Smooth muscle cell (in vitro differentiated cells): ENCODE results near the gene ATP6AP2. TPM values are rescaled to one million over a fixed set of nuclear protein-coding genes. Genes with fewer than 3 reads are reported as not detected.

Experiments used
- DNase-seq: peaks from one replicate; lab custom pipeline; 2025; ENCODE audit not compliant: unreplicated experiment; lab: John Stamatoyannopoulos, UW
- H2AFZ ChIP-seq: fragments of 200-600 bp; sonication (generic); 2 replicates; pipeline ENCODE4 v1.6.0; 2016; ENCODE audit warnings: antibody characterized with exemption, low read depth, mild to moderate bottlenecking
- H3F3A ChIP-seq: fragments of 200-600 bp; sonication (generic); 2 replicates; pipeline ENCODE4 v1.6.0; 2017; ENCODE audit warnings: antibody characterized with exemption, low read depth
- H3K27ac ChIP-seq: fragments of 200-600 bp; sonication (generic); 2 replicates; pipeline ENCODE4 v1.5.1; 2016; ENCODE audit warnings: low read depth, mild to moderate bottlenecking
- H3K27me3 ChIP-seq: fragments of 200-600 bp; sonication (generic); 2 replicates; pipeline ENCODE4 v1.6.1; 2016; ENCODE audit warnings: low read depth, mild to moderate bottlenecking
- H3K36me3 ChIP-seq: fragments of 200-600 bp; sonication (generic); 2 replicates; pipeline ENCODE4 v1.5.1; 2016; ENCODE audit warnings: low read depth
- H3K4me1 ChIP-seq: fragments of 200-600 bp; sonication (generic); 2 replicates; pipeline ENCODE4 v1.5.1; 2016; ENCODE audit warnings: low read depth
- H3K4me2 ChIP-seq: fragments of 200-600 bp; sonication (generic); 2 replicates; pipeline ENCODE4 v1.6.0; 2016; ENCODE audit warnings: mild to moderate bottlenecking
- H3K4me3 ChIP-seq: fragments of 200-600 bp; sonication (generic); 2 replicates; pipeline ENCODE4 v1.5.1; 2016; ENCODE audit warnings: mild to moderate bottlenecking
- H3K79me2 ChIP-seq: fragments of 200-600 bp; sonication (generic); 2 replicates; pipeline ENCODE4 v1.6.0; 2016; ENCODE audit warnings: low read depth, mild to moderate bottlenecking
- H3K9ac ChIP-seq: fragments of 200-600 bp; sonication (generic); 2 replicates; pipeline ENCODE4 v1.6.0; 2016; ENCODE audit warnings: low read depth
- H3K9me3 ChIP-seq: fragments of 200-600 bp; sonication (generic); replicated peaks from 2 replicates; pipeline ENCODE4 v1.5.1; 2016; ENCODE audit warnings: low read depth
- H4K20me1 ChIP-seq: fragments of 200-600 bp; sonication (generic); 2 replicates; pipeline ENCODE4 v1.6.0; 2016; ENCODE audit warnings: low read depth
- WGBS: methylation state at CpG from one replicate; pipeline ENCODE4 v1.1.7; 2016; ENCODE audit warnings: low lambda C conversion rate; 5-methylcytosine and 5-hydroxymethylcytosine counted together
- polyA plus RNA-seq: library from polyadenylated mRNA; unstranded; fragments of >200 nt; fragmentation: Nextera tagmentation; extraction: Ambion mirVana; gene quantifications from 2 replicates; pipeline ENCODE4 v1.2.1, GENCODE V29; 2016
- total RNA-seq: library from RNA; depleted of rRNA; stranded (reverse); fragments of >200 nt; gene quantifications from 2 replicates; pipeline ENCODE4 v1.2.3, GENCODE V29; 2014
- TF ChIP-seq, protein P1 (sequence below): fragments of 200-600 bp; sonication (generic); IDR thresholded peaks from 2 replicates; pipeline ENCODE4 v1.5.1; 2017; ENCODE audit warnings: borderline replicate concordance, mild to moderate bottlenecking, antibody characterized with exemption; ENCODE audit not compliant: insufficient read depth, poor library complexity, severe bottlenecking

Gene ATP6AP2
- total and polyA plus RNA-seq, 2 experiments from 2014 or later: 164 to 207 TPM

DNA sequence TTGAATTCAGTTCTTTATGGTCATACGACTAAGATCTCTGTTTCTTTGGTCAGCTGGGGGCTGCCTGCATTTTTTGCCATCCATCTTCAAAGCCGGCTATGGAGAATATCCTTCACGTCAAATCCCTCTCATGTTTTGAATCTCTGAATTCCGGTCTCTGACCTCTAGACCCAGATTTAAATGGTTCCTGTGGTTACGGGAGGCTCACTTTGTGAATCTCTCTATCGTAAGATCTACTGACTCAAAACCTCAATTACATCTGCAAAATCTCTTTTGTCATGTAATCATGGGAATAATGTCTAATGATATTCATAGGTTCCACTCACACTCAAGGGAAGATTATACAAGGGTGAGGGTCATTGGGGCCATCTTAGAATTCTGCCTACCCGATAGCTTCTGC, 36.8 kb downstream of the ATP6AP2 start:
- Histone ChIP-seq H3F3A (no peaks in the 10 kb centered on the region), H3K27ac (no peak overlapping the region), H4K20me1 (no peaks in the 10 kb centered on the region), H3K4me1 (no peaks in the 10 kb centered on the region), H3K4me2 (no peak overlapping the region), H3K79me2 (no peaks in the 10 kb centered on the region), H3K4me3 (no peak overlapping the region), H3K9ac (no peak overlapping the region), H3K9me3 (no peaks in the 10 kb centered on the region), H3K36me3 (no peaks in the 10 kb centered on the region), H3K27me3 (no peaks in the 10 kb centered on the region), H2AFZ (no peak overlapping the region)
- TF ChIP-seq, protein P1, sequence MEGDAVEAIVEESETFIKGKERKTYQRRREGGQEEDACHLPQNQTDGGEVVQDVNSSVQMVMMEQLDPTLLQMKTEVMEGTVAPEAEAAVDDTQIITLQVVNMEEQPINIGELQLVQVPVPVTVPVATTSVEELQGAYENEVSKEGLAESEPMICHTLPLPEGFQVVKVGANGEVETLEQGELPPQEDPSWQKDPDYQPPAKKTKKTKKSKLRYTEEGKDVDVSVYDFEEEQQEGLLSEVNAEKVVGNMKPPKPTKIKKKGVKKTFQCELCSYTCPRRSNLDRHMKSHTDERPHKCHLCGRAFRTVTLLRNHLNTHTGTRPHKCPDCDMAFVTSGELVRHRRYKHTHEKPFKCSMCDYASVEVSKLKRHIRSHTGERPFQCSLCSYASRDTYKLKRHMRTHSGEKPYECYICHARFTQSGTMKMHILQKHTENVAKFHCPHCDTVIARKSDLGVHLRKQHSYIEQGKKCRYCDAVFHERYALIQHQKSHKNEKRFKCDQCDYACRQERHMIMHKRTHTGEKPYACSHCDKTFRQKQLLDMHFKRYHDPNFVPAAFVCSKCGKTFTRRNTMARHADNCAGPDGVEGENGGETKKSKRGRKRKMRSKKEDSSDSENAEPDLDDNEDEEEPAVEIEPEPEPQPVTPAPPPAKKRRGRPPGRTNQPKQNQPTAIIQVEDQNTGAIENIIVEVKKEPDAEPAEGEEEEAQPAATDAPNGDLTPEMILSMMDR: no peak
- no peak for DNase-seq
- 83% methylated on average over 7 of the region's 7 CpGs for WGBS

DNA sequence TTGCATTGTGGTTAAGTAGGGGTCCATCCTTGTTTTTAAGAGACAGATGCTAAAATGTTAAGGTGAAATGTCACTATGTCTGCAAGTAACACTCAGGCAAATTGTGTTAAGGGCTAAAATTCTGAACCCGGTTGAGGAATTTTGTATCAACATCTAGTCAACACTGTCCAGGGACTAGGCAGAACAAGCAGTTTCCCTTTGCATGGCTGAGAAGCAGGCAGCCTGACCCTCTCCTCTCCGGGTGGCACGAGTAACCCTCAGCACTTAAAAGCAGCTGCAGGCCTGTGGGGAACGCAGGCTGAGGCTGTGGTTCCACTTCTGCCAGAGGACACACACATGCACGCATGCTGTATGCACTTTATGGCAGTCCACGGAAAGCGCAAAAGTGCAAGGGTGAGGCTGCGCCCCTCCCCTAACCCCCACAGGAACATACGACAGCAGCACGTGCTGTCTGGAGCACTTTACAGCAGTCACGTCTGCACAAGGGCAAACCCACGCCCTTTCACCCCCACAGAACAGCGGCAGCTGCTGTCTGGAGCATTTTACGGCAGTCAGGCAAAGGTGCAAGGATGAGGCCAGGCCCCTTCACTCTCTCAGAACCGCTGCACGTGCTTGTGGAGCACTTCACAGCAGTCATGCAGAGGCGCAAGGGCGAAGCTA, 41.8 kb downstream of the ATP6AP2 start:
- DNase-seq: no peak
- Histone ChIP-seq H3K9ac (no peak overlapping the region), H3K4me2 (no peak overlapping the region), H3K27me3 (no peaks in the 10 kb centered on the region), H4K20me1 (no peaks in the 10 kb centered on the region), H3F3A (no peaks in the 10 kb centered on the region), H3K9me3 (no peaks in the 10 kb centered on the region), H3K79me2 (no peaks in the 10 kb centered on the region), H2AFZ (no peak overlapping the region), H3K27ac (no peak overlapping the region), H3K36me3 (no peaks in the 10 kb centered on the region), H3K4me3 (no peak overlapping the region), H3K4me1 (no peaks in the 10 kb centered on the region)
- WGBS: 83% methylated on average over 18 of the region's 18 CpGs
- TF ChIP-seq, protein P1: no peak

DNA sequence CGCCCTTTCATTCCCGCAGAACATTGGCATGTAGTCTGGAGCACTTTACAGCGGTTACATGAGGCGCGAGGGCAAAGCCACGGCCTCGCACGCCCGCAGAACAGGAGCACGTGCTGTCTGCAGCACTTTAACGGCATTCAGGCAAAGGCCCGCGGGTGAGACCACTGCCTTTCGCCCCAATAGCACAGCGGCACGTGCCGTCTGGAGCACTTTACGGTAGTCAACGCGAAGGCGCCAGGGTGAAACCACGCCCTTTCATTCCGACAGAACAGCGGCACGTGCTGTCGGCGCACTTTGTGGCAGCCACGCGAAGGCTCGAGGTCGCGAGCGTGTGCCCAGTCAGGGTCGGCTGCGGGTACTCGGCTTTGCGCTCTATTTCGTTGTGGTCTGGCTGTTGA, 42.4 kb downstream of the ATP6AP2 start, which contains the start of gene MPC1L:
Gene MPC1L, plus strand, starts transcription at position 290 of the 398 bp plus-strand sequence. CDS start 138 bp downstream, outside the sequence.
- TF ChIP-seq, protein P1: no peak
- no peaks in the 10 kb centered on the region for H3K9me3 ChIP-seq
- H4K20me1 ChIP-seq: no peaks in the 10 kb centered on the region
- H3K79me2 ChIP-seq: no peaks in the 10 kb centered on the region
- H3K4me3 ChIP-seq: no peak within 1 kb of the TSS
- H3K27me3 ChIP-seq: no peaks in the 10 kb centered on the region
- H3K4me1 ChIP-seq: no peaks in the 10 kb centered on the region
- H3K27ac ChIP-seq: no peak within 1 kb of the TSS
- H3F3A ChIP-seq: no peaks in the 10 kb centered on the region
- no peak for DNase-seq
- no peak within 1 kb of the TSS for H2AFZ ChIP-seq
- H3K36me3 ChIP-seq: no peaks in the 10 kb centered on the region
- H3K9ac ChIP-seq: no peak within 1 kb of the TSS
- WGBS: 96% methylated on average over 38 of the region's 38 CpGs
- H3K4me2 ChIP-seq: no peak within 1 kb of the TSS

DNA sequence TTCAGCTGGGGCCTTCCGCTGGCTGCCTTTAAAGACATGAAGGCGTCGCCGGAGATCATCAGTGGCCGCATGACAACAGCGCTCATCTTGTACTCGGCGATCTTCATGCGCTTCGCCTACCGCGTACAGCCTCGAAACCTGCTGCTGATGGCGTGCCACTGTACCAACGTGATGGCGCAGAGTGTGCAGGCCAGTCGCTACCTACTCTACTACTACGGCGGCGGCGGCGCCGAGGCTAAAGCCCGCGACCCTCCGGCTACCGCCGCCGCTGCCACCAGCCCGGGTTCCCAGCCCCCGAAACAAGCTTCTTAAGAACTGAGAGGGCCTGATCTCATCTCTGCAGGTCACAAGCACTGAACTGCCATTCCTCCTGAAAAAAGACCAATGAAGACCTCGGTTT, 42.9 kb downstream of the ATP6AP2 start:
- 95% methylated on average over 31 of the region's 32 CpGs for WGBS
- DNase-seq: no peak
- no peak overlapping the region for H3K4me3 ChIP-seq

More for the DNA sequence above, 42.9 kb downstream of the ATP6AP2 start:
- no peaks in the 10 kb centered on the region for H3K79me2 ChIP-seq
- H2AFZ ChIP-seq: no peak overlapping the region
- H3K27ac ChIP-seq: no peak overlapping the region
- H3K4me1 ChIP-seq: no peaks in the 10 kb centered on the region
- H3K27me3 ChIP-seq: no peaks in the 10 kb centered on the region
- no peak overlapping the region for H3K9ac ChIP-seq
- no peaks in the 10 kb centered on the region for H3K36me3 ChIP-seq
- TF ChIP-seq, protein P1: no peak
- H3K4me2 ChIP-seq: no peak overlapping the region
- H3K9me3 ChIP-seq: no peaks in the 10 kb centered on the region
- H3F3A ChIP-seq: no peaks in the 10 kb centered on the region
- no peaks in the 10 kb centered on the region for H4K20me1 ChIP-seq
